Kidney tubule cell (primary cell): Measurements from ENCODE around the gene RASAL1.

Experiments used
- DNase-seq: peaks from one replicate; pipeline ENCODE4 v3.0.0-alpha.2; 2018; ENCODE audit warnings: low spot score

RASAL1 gene

DNA sequence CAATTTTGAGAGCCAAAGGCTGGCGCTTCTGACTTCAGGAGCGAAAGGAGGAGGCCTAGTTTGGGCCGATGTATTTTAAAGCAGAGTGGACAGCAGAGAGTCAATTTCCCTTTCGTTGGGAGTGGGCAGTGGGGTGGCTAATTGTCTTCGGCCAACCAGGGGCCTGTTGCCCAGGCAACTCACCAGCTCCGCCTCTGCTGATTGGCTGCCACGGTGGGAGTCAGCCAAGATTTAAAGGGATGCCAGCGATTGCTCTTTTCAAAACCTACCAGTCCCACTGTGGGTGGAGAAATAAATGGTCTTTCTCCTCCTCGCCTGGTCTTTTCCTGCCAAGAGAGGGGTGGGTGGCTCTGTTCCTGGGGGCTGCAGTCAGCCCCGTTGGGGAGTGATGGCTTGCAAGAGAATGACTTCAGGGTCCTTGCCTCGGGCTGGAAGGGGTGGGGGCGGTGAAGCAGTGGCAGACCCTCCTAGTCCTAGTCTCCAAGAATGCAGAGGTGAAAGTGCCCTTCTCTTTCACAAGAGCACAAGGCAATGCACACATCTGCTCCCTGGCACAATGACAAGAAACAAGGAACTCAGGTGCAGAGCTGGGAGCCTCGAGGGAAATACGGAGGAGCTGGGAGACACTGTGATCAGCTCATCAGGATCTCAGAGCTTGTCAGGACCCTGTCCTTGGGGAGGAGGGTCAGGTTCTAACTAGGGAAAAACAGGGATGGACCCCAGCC is 37.7 kb downstream of the RASAL1 start:
- no peak for DNase-seq

DNA sequence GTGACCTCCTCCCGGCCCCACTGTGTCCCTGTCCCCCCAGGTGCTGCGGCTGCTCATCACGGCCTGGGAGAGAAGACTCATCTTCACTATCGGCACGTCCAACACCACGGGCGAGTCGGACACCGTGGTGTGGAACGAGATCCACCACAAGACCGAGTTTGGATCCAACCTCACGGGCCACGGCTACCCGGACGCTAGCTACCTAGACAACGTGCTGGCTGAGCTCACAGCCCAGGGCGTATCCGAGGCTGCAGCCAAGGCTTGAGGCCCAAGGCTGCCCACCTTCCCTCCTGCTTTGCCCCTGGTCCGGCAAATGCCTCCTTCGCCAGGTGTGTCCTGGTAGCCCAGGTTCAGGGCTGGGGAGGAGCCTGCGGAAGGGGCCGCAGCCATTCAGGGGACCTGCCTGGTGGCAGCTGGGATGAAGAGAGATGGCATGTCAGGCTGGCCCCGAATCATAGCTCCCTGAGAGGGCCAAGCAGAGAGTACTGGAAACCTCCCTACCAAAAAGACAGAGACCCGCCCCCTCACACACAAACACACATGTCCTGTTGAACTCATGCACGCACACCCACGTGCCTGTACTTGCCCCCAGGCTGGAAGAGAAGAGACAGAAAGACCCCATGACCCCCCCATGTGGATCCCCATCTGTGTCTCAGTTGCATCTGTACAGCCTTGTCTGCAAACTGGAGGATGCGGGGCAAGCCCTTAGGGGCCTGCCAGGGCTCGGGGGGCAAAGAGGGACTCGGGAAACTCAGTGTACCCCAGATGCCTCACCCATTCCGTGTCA is 38.7 kb downstream of the RASAL1 start:
- DNase-seq, result no peak

DNA sequence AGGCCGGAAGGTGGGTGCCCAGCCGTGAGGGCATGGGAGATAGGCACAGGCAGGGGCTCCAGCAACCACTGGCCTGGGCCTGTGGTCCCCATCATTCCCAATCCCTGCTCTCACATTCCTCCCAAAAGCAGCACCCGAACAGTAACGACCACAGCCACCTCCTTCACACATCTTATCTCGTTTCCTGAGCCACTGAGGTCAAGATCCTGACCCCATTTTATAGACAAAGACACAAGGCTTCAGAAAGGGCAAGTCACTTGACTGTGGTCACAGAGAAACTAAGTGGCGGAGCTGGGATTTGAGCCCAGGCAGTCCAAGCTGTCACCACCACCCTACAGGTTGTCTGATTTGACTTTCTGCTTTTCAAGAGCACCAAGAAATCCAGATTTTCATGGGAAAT is 40.2 kb downstream of the RASAL1 start:
- no peak for DNase-seq

DNA sequence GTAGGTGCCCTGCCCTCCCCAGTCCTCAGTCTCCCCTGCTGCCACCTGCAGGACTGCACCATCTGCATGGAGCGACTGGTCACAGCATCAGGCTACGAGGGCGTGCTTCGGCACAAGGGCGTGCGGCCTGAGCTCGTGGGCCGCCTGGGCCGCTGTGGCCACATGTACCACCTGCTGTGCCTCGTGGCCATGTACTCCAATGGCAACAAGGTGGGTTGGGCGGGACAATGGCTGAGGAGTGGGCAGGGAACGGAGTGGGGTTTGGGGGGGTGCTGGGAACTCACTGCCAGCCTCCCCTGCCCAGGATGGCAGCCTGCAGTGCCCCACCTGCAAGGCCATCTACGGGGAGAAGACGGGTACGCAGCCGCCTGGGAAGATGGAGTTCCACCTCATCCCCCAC is 40.8 kb downstream of the RASAL1 start:
- DNase-seq, result no peak

DNA sequence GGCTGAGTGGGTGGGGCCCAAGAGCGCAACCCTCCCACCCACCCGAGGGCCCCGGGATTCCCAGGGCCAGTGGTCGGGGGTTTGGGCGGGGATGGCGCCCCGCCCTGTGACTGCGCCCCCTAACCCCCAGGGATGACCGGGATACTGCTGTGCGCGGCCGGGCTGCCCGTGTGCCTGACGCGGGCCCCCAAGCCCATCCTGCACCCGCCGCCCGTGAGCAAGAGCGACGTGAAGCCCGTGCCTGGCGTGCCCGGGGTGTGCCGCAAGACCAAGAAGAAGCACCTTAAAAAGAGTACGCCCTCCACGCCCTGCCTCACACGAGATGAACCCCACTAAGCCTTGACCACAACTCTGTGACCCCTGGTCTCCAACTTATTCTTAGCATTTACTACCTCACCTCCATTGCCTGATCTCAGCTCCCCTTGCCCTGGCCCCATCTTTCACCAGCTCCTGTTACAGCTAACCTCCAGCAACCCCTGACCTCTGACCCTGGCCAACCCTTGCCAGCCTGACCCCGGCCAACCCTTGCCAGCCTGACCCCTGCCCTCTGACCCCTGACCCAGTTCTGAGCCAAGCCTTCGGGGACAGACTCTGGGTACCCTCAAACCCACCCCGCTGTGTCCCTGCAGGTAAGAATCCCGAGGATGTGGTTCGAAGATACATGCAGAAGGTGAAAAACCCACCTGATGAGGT is 42.0 kb downstream of the RASAL1 start:
- no peak for DNase-seq

DNA sequence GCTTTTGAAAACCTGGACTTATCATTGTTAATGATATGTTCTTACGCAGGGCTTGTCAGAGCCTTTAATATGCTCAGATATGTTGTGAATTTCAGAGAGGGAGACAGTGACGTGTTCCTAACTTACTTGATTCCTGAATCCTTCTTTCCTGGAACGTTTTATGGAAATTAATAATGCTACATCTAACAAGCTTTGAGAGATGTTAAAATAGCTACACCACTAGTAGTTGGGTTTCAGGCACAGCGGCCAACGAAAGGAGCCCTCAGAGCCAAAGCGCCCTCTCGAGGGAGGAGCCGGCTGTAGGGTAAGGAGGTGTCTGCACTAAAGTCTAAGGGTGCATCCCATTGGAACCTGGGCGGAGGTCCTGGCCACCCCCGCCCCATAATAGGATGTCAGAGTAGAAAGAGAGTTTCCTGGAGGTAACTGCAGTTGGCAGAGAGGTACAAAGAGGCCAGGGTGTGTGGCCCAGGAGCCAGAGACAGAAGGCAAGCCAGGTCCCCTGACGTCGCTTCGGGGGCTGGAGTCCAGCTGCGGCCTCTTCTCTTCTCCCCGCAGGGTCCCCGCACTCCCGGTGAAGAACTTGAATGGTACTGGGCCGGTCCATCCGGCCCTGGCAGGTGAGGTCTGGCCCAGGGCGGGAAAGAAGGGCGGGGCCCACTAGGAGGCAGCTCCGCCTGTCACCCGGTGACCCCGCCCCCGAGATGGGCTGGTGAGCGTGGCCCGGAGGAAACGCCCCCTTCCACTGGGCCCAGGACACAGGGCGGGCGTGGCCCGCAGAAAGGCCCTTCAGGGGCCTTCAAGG is 42.8 kb downstream of the RASAL1 start:
- DNase-seq, result no peak

DNA sequence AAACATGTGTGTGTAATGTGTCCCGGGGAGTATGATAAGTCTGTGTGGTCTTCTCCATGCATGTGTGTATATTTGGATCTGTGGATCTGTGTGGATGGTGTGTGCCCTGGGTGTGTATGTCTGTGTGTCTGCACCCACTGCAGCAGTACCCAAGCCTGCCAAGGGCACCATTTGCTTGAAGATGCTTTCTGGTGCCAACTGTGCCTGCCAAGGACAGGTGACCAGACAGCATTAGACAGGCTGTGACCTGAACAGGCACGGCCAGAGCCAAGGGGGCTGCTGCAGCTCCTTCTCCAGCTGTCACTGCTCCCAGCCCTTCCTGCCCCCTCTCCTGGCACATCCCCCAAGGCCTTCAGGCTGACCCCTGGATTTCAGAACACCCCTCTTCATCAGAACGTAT is 44.1 kb downstream of the RASAL1 start:
- no peak for DNase-seq

DNA sequence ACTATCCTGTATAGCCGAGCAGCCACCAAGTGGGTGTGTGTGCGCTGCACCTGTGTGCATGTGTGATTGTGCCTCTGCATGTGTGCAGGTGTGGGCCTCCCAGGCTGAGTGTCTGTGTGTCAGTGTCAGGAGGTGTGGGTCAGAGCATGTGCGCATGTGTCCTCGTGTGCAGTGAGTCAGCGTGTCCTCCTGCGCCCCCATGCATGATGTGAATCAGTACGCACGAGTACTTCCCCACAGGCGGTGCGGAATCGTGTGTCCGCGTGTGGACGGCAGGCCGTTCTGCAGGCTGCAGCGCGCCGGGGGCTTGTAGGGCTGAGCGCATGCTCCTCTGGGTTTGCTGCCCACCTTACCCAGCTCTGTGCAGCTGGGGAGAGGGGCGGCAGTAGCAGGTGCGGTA is 44.8 kb downstream of the RASAL1 start:
- no peak for DNase-seq

DNA sequence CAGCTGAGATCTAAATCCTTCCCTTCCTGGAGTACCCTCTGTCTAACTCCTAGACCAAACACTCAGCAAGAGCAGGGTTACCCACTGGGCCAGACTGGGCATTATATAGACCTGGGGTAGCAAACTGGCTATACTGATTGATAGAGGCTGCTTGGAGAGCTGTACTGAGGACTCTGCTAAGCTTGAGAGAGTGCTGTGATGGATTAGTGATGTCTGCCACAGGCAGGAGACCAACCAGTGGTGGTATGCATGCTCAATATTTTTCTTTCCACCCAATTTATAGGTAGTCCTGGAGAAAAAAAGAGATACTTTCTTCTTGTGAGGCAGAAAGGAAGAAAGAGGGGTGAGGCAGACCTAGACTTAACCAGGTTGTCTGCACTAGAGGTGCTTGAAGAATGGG is 45.7 kb downstream of the RASAL1 start:
- no peak for DNase-seq

DNA sequence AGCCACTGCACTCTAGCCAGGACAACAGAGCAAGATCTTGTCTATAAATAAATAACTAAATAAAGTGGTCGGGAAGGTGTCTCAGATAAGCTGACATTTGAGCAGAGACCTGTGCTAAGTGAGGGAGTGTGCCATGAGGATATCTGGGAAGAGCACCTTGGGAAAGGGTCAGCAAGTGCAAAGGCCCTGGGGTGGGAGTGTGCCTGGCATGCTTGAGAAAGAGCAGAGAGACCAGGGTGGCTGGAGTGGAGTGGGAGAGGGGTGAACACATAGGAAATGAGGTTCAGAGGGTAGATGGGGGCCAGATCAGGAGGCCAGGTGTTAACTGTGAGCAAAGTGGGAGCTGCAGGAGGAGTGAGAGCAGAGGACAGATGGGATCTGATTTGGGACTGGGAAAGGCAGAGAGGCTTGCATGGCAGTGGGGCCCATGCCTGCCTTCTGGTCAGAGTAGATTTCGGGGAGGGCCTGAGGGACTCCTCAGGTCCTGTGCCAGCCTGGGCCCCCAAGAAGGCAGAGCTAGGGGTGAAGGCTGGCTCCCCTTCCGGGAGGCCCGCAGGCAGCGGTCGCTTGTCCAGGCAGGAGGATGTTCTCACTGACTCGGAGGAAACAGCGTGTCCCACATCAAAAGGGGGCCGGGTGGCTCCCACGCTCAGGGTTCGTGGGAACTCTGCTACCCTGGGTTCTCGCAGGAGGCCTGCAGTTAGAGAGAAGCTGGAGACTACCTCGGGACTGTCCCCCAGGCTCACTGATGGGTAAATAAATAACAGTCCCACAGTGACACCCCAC is 46.4 kb downstream of the RASAL1 start:
- DNase-seq, result no peak

DNA sequence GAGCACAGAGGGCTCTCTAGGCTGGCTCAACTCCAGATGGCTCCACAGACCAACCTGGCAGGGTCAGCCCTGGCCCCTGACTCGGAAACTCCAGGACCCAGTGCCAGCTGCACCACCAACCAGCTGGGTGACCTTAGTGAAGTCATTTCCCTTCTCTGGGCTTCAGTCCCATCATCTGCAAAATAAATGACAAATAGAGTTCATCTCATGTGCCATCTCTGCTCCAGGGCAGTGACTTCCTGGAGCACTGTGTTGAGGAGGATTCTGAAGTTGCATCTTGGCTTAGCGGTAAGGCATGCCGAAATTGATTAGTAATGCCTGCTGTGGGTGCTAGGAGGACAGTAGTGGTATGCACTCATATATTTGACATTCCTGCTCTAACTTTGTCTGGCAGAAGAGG is 47.5 kb downstream of the RASAL1 start:
- peak; percentile 6 for DNase-seq

DNA sequence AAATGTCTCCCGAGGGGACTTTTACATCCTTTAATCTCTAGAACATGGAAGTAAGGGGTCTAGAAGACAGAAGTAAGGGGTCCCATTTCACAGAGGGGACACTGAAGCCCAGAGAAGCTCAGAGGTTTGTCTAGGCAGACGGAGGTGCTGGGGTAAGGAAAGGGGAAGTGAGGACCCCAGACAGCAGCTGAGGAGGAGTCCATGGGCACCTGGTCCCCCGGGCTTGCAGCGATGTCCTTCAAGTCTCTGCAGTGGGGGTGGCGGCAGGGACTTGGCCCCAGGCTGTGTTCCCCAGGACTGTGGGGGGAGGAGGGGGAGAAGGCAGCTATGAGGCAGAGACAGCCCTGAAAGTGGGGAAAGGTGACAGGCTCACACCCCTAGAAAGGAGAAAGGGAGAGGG is 48.4 kb downstream of the RASAL1 start:
- no peak for DNase-seq

DNA sequence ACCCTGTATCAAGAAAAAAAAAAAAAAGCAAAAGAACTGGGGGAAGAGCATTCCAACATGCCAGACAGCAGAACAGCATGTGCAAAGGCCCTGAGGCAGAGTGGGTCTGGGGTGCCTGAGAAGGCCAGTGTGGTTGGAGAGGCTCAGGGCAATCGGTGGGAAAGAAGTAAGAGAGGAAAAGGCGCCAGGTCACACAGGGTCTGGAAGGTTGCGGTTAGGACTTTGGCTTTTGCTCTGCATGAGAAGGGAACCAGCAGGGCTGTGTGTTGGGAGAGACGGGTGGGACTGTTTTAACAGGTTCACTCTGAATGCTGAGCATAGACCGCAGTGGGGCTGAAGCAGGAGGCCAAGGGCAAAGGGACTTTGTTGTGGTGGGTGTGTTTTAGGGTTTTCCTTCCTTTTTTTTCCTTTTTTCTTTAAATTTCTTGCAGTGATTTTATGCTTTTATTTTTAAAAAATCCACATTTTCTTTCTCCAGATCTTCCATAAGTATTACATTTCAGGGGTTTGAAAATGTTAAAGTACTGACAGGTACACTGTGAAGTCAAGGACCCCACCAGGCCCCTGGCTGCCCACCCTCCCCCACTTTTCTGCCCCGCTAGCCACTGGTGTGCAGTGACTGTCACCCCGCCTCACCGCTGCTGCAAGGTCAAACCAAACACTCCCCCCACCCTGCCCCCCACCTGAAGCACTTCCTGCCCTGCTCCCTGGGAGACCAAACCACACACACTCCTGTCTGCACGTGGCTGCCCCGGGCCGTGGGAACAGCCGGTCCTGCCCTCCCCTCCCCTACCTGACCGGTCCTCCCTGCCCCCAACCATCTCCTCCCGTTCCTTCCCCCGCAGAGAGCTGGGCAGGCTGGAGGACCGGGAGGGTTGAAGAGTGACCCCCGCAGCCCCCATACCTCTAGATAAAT is 49.1 kb downstream of the RASAL1 start:
- DNase-seq, result peak; percentile 49

DNA sequence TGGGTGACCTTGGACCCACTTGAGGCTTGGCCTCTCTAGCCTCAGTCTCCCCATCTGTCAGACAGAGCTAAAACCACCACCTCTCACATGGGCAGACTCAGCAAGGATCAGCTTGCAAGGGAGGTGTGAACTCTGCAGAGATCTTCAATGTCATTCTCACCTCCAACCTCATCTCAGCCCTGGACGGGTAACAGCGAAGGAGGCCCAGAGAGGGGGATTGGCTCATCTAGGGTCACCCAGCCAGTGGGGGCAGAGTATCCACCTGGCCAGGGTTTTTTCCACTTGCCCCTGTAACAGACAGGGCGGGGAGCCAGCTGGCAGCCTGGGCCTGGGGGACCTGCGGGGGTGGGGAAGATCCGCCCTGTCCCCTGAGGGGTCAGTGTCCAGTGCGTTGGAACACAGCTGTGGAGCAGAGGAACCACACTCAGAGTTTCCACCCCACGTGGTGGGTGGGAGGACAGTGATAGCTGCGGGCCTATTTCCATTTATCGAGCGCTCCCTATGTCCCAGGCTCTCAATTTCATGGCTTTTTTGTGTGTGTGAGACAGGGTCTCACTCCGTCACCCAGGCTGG is 51.6 kb downstream of the RASAL1 start:
- DNase-seq, result no peak

DNA sequence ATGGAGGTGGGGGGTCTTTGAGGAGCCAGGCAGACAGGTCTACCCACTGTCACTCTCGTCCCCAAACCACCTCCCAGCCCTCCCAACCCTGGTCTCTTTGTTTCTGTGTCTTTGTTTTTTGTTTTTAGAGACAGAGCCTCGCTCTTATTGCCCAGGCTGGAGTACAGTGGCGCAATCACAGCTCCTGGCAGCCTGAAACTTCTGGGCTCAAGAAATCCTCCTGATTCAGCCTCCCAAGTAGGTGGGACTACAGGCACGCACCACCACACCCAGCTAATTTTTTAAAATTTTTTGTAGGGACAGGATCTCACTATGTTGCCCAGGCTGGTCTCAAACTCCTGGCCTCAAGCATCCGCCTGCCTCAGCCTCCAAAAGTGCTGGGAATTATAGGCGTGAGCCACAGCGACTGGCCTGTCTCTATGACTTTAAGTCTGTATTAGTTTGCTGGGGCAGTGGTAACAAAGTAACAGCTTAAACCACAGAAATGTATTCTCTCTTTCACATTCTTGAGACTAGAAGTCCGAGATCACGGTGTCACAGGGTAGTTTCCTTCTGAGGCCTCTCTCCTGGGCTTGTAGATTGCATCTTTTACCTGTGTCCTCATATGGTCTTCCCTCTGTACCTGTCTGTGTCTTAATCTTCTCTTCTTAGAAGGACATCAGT is 52.9 kb downstream of the RASAL1 start:
- DNase-seq, result peak; percentile 16

DNA sequence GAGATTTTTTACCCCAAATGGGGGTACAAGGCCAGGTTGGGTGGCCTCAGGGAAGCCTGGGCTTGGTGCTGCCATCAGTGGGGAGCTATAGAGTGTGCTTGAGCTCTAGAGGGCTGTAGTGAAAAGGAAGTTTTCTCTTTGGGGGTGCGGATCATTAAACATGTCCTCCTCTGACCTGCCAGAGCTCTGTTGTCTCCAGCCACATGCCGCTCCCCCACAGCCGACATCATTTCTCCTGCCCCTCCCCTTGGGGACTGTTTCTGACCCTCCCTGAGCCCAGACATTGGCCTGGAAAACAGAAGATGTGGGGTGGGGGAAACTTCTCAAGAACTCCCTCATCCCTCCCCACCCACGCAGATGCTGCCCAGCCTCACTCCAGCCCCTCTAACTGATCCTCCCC is 53.7 kb downstream of the RASAL1 start:
- no peak for DNase-seq

DNA sequence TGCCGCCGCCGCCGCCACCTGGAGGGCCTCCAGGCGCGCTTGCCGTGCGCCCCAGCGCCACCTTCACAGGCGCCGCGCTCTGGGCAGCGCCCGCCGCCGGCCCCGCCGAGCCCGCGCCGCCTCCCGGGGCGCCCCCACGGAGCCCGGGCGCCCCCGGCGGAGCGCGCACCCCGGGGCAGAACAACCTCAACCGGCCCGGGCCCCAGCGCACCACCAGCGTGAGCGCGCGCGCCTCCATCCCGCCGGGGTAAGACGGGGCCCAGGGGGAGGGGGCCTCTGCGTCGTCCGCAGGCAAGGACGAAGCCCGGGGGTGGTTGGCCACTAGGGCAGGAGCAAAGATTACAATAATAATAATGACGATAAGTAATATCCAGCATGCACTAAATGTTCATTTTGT is 57.7 kb downstream of the RASAL1 start:
- no peak for DNase-seq

DNA sequence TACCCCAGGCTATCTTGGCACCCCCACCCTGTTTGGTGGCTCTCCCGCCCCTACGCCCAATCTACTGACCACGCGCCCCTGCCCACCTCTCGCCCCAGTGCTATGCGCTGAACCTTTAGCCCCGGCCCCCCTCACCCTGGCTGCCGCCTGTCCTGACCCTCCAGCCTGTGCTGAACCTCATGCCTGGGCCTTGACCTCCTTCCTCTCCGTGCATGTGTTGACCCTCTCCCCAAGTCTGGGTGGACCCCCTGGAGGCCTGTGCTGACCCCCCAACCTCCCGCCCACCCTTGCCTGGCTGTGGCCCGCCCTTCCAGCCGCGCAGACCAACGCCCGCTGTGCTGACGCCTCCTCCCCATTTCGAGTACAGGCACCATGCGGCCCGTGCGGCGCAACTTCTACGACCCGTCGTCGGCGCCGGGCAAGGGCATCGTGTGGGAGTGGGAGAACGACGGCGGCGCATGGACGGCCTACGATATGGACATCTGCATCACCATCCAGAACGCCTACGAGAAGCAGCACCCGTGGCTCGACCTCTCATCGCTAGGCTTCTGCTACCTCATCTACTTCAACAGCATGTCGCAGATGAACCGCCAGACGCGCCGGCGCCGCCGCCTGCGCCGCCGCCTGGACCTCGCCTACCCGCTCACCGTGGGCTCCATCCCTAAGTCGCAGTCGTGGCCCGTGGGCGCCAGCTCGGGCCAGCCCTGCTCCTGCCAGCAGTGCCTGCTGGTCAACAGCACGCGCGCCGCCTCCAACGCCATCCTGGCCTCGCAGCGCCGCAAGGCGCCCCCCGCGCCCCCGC is 58.3 kb downstream of the RASAL1 start:
- no peak for DNase-seq
